Measurements from ENCODE around the gene TM7SF2.

DNA sequence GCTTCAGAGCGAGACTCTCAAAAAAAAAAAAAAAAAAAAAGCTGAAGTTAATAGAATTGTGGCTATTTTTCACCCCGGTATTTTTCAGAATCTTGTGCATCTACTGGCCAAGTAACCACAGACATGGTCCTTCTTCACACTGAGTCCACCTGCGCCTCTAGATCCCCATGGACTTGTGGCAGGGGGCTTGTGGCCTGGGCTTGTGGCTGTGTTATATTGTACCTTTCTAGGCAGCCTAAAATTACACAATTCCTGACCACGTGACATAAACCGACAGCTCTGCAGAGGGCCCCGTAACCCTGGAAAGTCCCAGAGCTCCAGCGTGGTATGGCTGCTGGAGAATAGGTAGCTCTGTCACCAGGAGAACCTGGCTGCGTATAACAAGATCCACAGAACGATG, 42.5 kb upstream of the TM7SF2 start:
- TF ChIP-seq, protein P1, sequence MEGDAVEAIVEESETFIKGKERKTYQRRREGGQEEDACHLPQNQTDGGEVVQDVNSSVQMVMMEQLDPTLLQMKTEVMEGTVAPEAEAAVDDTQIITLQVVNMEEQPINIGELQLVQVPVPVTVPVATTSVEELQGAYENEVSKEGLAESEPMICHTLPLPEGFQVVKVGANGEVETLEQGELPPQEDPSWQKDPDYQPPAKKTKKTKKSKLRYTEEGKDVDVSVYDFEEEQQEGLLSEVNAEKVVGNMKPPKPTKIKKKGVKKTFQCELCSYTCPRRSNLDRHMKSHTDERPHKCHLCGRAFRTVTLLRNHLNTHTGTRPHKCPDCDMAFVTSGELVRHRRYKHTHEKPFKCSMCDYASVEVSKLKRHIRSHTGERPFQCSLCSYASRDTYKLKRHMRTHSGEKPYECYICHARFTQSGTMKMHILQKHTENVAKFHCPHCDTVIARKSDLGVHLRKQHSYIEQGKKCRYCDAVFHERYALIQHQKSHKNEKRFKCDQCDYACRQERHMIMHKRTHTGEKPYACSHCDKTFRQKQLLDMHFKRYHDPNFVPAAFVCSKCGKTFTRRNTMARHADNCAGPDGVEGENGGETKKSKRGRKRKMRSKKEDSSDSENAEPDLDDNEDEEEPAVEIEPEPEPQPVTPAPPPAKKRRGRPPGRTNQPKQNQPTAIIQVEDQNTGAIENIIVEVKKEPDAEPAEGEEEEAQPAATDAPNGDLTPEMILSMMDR (IDR thresholded peaks at IDR 0.05; ENCODE audit: low read depth, low read length), result no peak
- no peak for TF ChIP-seq EZH2phosphoT487 (IDR thresholded peaks at IDR 0.05; ENCODE audit: low read depth)

Data from OCI-LY3 (cell line).